ENCODE data around the gene RRP36.

RRP36 gene

GRCh38 chr6:43077333-43077809, 55.9 kb downstream of the RRP36 start:
- no peak overlapping the region for H3K27ac ChIP-seq (replicated peaks)
- no peak overlapping the region for H3K4me3 ChIP-seq (replicated peaks; ENCODE audit: insufficient read depth, low read length)
- DNase-seq (ENCODE audit: low read depth in 1 of 2, low spot score in 1 of 2), result no peak

DNA sequence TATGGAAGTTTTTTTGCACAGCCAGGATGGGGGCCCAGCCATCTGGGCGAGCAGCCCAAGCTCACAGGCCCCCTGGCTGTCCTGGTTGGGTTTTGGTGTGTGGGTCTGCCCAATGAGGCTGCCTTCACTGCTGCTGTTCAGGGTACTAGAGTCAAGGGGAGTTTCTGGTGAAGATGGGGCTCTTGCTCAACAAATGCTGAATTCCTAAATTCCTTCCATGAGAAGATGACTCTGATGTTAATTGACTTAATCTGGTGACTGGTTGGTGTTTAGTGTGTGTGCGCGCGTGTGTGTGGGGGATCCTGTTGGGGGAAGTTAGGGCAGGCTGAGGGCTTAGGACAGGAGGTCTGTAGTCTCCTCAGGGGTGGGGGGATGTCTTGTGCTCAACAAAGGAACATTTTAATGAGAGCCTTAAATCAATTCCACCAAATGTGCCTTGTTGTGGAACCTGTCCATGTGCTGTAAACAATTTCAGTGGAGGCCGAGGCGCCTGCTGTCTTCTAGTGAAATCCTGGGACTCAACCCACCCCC, 56.6 kb downstream of the RRP36 start:
- TF ChIP-seq POLR2AphosphoS5 (IDR thresholded peaks at IDR 0.05; ENCODE audit: low read depth) (no peak), SPI1 (IDR thresholded peaks at IDR 0.05; ENCODE audit: borderline replicate concordance, low read depth) (no peak), GABPA (IDR thresholded peaks at IDR 0.05; ENCODE audit: low read depth) (no peak), CTCF (IDR thresholded peaks at IDR 0.05; ENCODE audit: insufficient read depth, low read length) (no peak)
- TF ChIP-seq, protein P1, sequence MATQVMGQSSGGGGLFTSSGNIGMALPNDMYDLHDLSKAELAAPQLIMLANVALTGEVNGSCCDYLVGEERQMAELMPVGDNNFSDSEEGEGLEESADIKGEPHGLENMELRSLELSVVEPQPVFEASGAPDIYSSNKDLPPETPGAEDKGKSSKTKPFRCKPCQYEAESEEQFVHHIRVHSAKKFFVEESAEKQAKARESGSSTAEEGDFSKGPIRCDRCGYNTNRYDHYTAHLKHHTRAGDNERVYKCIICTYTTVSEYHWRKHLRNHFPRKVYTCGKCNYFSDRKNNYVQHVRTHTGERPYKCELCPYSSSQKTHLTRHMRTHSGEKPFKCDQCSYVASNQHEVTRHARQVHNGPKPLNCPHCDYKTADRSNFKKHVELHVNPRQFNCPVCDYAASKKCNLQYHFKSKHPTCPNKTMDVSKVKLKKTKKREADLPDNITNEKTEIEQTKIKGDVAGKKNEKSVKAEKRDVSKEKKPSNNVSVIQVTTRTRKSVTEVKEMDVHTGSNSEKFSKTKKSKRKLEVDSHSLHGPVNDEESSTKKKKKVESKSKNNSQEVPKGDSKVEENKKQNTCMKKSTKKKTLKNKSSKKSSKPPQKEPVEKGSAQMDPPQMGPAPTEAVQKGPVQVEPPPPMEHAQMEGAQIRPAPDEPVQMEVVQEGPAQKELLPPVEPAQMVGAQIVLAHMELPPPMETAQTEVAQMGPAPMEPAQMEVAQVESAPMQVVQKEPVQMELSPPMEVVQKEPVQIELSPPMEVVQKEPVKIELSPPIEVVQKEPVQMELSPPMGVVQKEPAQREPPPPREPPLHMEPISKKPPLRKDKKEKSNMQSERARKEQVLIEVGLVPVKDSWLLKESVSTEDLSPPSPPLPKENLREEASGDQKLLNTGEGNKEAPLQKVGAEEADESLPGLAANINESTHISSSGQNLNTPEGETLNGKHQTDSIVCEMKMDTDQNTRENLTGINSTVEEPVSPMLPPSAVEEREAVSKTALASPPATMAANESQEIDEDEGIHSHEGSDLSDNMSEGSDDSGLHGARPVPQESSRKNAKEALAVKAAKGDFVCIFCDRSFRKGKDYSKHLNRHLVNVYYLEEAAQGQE (IDR thresholded peaks at IDR 0.05; ENCODE audit: insufficient replicate concordance, low read depth), result no peak
- no peak for DNase-seq (ENCODE audit: low read depth in 1 of 2, low spot score in 1 of 2)
- peaks cover 27% of the 10 kb centered on the region for H3K27me3 ChIP-seq (ENCODE audit: insufficient read depth, poor library complexity, severe bottlenecking)

More at GRCh38 chr6:43077333-43077809, 55.9 kb downstream of the RRP36 start:
- peaks cover 27% of the 10 kb centered on the region for H3K27me3 ChIP-seq (ENCODE audit: insufficient read depth, poor library complexity, severe bottlenecking)
- TF ChIP-seq SPI1 (IDR thresholded peaks at IDR 0.05; ENCODE audit: borderline replicate concordance, low read depth), result no peak
- TF ChIP-seq, protein P1 (IDR thresholded peaks at IDR 0.05; ENCODE audit: insufficient replicate concordance, low read depth), result no peak
- TF ChIP-seq CTCF (IDR thresholded peaks at IDR 0.05; ENCODE audit: insufficient read depth, low read length), result no peak
- no peak for TF ChIP-seq GABPA (IDR thresholded peaks at IDR 0.05; ENCODE audit: low read depth)
- no peak for TF ChIP-seq POLR2AphosphoS5 (IDR thresholded peaks at IDR 0.05; ENCODE audit: low read depth)

GRCh38 chr6:43078691-43079090, 57.3 kb downstream of the RRP36 start:
- Histone ChIP-seq H3K27ac (replicated peaks) (no peak overlapping the region), H3K4me3 (replicated peaks; ENCODE audit: insufficient read depth, low read length) (no peak overlapping the region), H3K27me3 (ENCODE audit: insufficient read depth, poor library complexity, severe bottlenecking) (peaks cover 27% of the 10 kb centered on the region)
- TF ChIP-seq, protein P1 (IDR thresholded peaks at IDR 0.05; ENCODE audit: insufficient replicate concordance, low read depth), result no peak
- no peak for TF ChIP-seq POLR2AphosphoS5 (IDR thresholded peaks at IDR 0.05; ENCODE audit: low read depth)
- TF ChIP-seq GABPA (IDR thresholded peaks at IDR 0.05; ENCODE audit: low read depth), result no peak
- no peak for TF ChIP-seq CTCF (IDR thresholded peaks at IDR 0.05; ENCODE audit: insufficient read depth, low read length)
- no peak for TF ChIP-seq SPI1 (IDR thresholded peaks at IDR 0.05; ENCODE audit: borderline replicate concordance, low read depth)
- DNase-seq (ENCODE audit: low read depth in 1 of 2, low spot score in 1 of 2), result no peak

More for the DNA sequence above, 56.6 kb downstream of the RRP36 start:
- Histone ChIP-seq H3K27ac (replicated peaks) (no peak overlapping the region), H3K4me3 (replicated peaks; ENCODE audit: insufficient read depth, low read length) (no peak overlapping the region)

Measured in HL-60 (cell line).